ENCODE data around the gene MAGI2. TPM values are rescaled to one million over a fixed set of nuclear protein-coding genes. Genes with fewer than 3 reads are reported as not detected.

MAGI2 gene
- total and polyA plus RNA-seq, 2 donors from 2014 or later, result 4.4 to 9.0 TPM

DNA sequence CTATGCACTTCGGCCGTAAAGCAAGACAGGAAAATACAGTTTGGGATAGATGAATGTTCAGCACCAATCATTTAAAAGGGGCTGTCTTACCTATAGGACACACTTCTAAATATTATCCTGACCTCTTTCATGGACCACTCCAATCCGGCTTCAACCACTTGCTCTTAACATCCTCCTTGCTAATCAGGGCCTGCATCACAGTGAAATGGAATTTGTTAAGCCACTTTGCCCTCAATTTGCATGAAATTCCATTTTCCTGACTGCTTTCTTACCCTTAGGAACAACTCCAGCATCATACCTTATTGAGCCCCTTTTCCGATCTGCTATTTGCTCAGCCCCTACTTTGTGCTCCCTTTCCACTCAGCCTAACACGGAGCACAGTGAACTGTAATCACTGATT is 987.6 kb downstream of the MAGI2 start:
- Histone ChIP-seq H3K4me3 (ENCODE audit: low read length in 3 of 3) (no peak overlapping the region), H3K4me1 (ENCODE audit: control insufficient read depth in 2 of 3, insufficient read depth in 2 of 3, low read depth in 1 of 3, low read length in 3 of 3) (no peaks in the 10 kb centered on the region), H3K27ac (ENCODE audit: low read depth in 2 of 2, low read length in 2 of 2) (no peak overlapping the region), H3K27me3 (ENCODE audit: control insufficient read depth, insufficient read depth, low read length) (no peaks in the 10 kb centered on the region), H3K9me3 (ENCODE audit: control insufficient read depth in 2 of 3, insufficient read depth in 1 of 3, low read length in 3 of 3) (no peaks in the 10 kb centered on the region), H3K36me3 (ENCODE audit: control insufficient read depth in 2 of 3, insufficient read depth in 3 of 3, low read length in 3 of 3) (no peaks in the 10 kb centered on the region), H3K9ac (ENCODE audit: low read length in 3 of 3) (no peak overlapping the region)
- TF ChIP-seq, protein P1, sequence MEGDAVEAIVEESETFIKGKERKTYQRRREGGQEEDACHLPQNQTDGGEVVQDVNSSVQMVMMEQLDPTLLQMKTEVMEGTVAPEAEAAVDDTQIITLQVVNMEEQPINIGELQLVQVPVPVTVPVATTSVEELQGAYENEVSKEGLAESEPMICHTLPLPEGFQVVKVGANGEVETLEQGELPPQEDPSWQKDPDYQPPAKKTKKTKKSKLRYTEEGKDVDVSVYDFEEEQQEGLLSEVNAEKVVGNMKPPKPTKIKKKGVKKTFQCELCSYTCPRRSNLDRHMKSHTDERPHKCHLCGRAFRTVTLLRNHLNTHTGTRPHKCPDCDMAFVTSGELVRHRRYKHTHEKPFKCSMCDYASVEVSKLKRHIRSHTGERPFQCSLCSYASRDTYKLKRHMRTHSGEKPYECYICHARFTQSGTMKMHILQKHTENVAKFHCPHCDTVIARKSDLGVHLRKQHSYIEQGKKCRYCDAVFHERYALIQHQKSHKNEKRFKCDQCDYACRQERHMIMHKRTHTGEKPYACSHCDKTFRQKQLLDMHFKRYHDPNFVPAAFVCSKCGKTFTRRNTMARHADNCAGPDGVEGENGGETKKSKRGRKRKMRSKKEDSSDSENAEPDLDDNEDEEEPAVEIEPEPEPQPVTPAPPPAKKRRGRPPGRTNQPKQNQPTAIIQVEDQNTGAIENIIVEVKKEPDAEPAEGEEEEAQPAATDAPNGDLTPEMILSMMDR (IDR thresholded peaks at IDR 0.05; ENCODE audit: borderline replicate concordance, extremely low read depth, insufficient read depth), result no peak
- intact Hi-C loops (cut with DNase I), result no loop called here
- FAIRE-seq, result no peak
- DNase-seq, result no peak

DNA sequence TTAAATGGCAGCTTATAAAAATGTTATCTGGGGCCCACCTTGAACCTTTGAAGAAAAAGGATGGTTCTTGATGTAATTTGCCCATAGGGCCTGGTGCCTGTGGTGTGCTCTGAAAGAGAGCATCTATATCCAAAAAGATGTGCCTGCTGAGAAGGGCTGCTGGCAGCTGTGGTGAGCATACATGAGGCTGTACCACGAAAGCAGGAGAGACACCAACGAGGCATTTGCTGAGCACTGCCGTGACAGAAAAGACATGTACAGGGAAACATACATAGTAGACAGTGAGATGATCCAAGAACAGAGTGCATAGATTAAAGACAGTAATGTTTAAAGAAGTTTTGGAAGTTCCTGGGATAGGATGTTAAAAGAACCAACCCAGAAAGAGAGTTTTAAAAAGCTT is 990.4 kb downstream of the MAGI2 start:
- no peaks in the 10 kb centered on the region for H3K4me1 ChIP-seq (ENCODE audit: control insufficient read depth in 2 of 3, insufficient read depth in 2 of 3, low read depth in 1 of 3, low read length in 3 of 3)
- TF ChIP-seq, protein P1 (IDR thresholded peaks at IDR 0.05; ENCODE audit: borderline replicate concordance, extremely low read depth, insufficient read depth), result no peak
- no peak overlapping the region for H3K4me3 ChIP-seq (ENCODE audit: low read length in 3 of 3)
- no peak for DNase-seq
- intact Hi-C loops (cut with DNase I), result no loop called here
- no peak for FAIRE-seq
- no peaks in the 10 kb centered on the region for H3K27me3 ChIP-seq (ENCODE audit: control insufficient read depth, insufficient read depth, low read length)
- no peak overlapping the region for H3K27ac ChIP-seq (ENCODE audit: low read depth in 2 of 2, low read length in 2 of 2)
- H3K9ac ChIP-seq (ENCODE audit: low read length in 3 of 3), result no peak overlapping the region
- no peaks in the 10 kb centered on the region for H3K9me3 ChIP-seq (ENCODE audit: control insufficient read depth in 2 of 3, insufficient read depth in 1 of 3, low read length in 3 of 3)
- no peaks in the 10 kb centered on the region for H3K36me3 ChIP-seq (ENCODE audit: control insufficient read depth in 2 of 3, insufficient read depth in 3 of 3, low read length in 3 of 3)

GRCh38 chr7:78450706-78451105 is 1002.8 kb downstream of the MAGI2 start:
- no peaks in the 10 kb centered on the region for H3K4me1 ChIP-seq (ENCODE audit: control insufficient read depth in 2 of 3, insufficient read depth in 2 of 3, low read depth in 1 of 3, low read length in 3 of 3)
- TF ChIP-seq, protein P1 (IDR thresholded peaks at IDR 0.05; ENCODE audit: borderline replicate concordance, extremely low read depth, insufficient read depth), result no peak
- intact Hi-C loops (cut with DNase I), result no loop called here
- no peak overlapping the region for H3K27ac ChIP-seq (ENCODE audit: low read depth in 2 of 2, low read length in 2 of 2)
- H3K27me3 ChIP-seq (ENCODE audit: control insufficient read depth, insufficient read depth, low read length), result no peaks in the 10 kb centered on the region
- H3K36me3 ChIP-seq (ENCODE audit: control insufficient read depth in 2 of 3, insufficient read depth in 3 of 3, low read length in 3 of 3), result no peaks in the 10 kb centered on the region
- no peak for DNase-seq
- H3K4me3 ChIP-seq (ENCODE audit: low read length in 3 of 3), result no peak overlapping the region
- H3K9ac ChIP-seq (ENCODE audit: low read length in 3 of 3), result no peak overlapping the region
- no peak for FAIRE-seq
- no peaks in the 10 kb centered on the region for H3K9me3 ChIP-seq (ENCODE audit: control insufficient read depth in 2 of 3, insufficient read depth in 1 of 3, low read length in 3 of 3)

DNA sequence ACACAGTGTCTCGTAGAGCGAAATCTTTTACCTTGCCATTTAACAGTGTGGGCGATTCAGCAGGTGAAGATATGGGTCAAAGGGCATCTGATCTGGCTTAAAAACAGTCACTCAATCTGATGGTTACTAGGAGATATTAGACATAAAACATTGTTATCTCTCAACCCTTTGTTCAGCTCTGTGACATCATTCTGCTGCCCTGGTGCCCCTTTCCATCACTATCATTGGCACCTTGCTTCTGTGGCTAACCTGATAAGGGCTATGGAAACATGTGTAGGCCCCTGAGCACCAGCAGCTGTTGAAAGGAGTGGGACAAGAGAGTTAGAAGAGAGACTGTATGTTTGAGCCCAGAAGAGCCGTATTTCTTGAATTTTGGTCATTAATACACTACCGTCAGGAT is 1004.6 kb downstream of the MAGI2 start:
- Histone ChIP-seq H3K9me3 (ENCODE audit: control insufficient read depth in 2 of 3, insufficient read depth in 1 of 3, low read length in 3 of 3) (no peaks in the 10 kb centered on the region), H3K4me1 (ENCODE audit: control insufficient read depth in 2 of 3, insufficient read depth in 2 of 3, low read depth in 1 of 3, low read length in 3 of 3) (no peaks in the 10 kb centered on the region), H3K36me3 (ENCODE audit: control insufficient read depth in 2 of 3, insufficient read depth in 3 of 3, low read length in 3 of 3) (no peaks in the 10 kb centered on the region), H3K9ac (ENCODE audit: low read length in 3 of 3) (no peak overlapping the region), H3K4me3 (ENCODE audit: low read length in 3 of 3) (no peak overlapping the region), H3K27me3 (ENCODE audit: control insufficient read depth, insufficient read depth, low read length) (no peaks in the 10 kb centered on the region), H3K27ac (ENCODE audit: low read depth in 2 of 2, low read length in 2 of 2) (no peak overlapping the region)
- TF ChIP-seq, protein P1 (IDR thresholded peaks at IDR 0.05; ENCODE audit: borderline replicate concordance, extremely low read depth, insufficient read depth), result no peak
- FAIRE-seq (no peak), DNase-seq (no peak)
- intact Hi-C loops (cut with DNase I), result no loop called here
